ENCODE data around the gene DNAJB6.
"Not testable (repeated sequence)": the region's sequence is repeated elsewhere in the genome, so short reads cannot be mapped to it uniquely, and the experiment has no call there.

Gene DNAJB6

GRCh38 chr7:157445956-157446295 lies 109.1 kb downstream of the DNAJB6 start:
- Histone ChIP-seq H3K4me1 (ENCODE audit: insufficient read depth, low read length) (no peaks in the 10 kb centered on the region), H3K4me2 (ENCODE audit: insufficient read depth, low read length) (no peak overlapping the region), H3K79me2 (ENCODE audit: insufficient read depth, low read length) (no peaks in the 10 kb centered on the region), H2AFZ (ENCODE audit: low read depth, low read length) (no peak overlapping the region), H4K20me1 (ENCODE audit: insufficient read depth, low read length) (no peaks in the 10 kb centered on the region; the same call in none of the 2 replicates), H3K9ac (ENCODE audit: low read depth, low read length) (no peak overlapping the region), H3K9me3 (ENCODE audit: insufficient read depth, low read length, severe bottlenecking) (no peaks in the 10 kb centered on the region), H3K27me3 (ENCODE audit: insufficient read depth, low read length, poor library complexity) (no peaks in the 10 kb centered on the region), H3K27ac (ENCODE audit: low read length) (no peak overlapping the region), H3K4me3 (ENCODE audit: low read depth in 1 of 2, low read length in 2 of 2) (no peak overlapping the region), H3K36me3 (ENCODE audit: insufficient read depth, low read length) (no peaks in the 10 kb centered on the region)
- DNase-seq (no peak), ATAC-seq (ENCODE audit: insufficient read depth, low read depth) (no peak)
- TF ChIP-seq EZH2 (IDR thresholded peaks at IDR 0.05; ENCODE audit: borderline replicate concordance, low read depth, low read length, severe bottlenecking), result no peak
- TF ChIP-seq CTCF (IDR thresholded peaks at IDR 0.05; ENCODE audit: borderline replicate concordance, extremely low read depth, low read length, poor library complexity, severe bottlenecking), result no peak

DNA sequence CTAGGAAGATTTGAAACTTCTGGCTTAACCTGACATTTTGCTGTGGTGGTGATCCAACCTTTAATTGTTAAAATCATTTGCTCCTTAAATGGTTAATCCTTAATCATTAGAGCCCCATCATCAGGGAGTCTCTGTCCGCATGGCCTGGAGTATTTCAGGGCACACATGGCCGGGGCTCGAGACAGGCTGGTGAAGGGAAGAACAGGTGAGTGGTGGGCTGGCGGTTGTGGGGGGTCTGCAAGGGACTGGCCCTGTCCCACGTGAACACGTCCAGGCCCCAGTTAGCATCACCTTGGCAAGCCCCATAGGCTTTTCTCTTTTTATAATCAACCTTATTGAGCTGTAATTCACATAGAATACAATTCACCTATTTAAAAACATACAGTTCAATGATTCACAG lies 109.5 kb downstream of the DNAJB6 start:
- Histone ChIP-seq H3K79me2 (ENCODE audit: insufficient read depth, low read length) (no peaks in the 10 kb centered on the region), H4K20me1 (ENCODE audit: insufficient read depth, low read length) (no peaks in the 10 kb centered on the region; the same call in 1 of the 2 replicates), H3K36me3 (ENCODE audit: insufficient read depth, low read length) (no peaks in the 10 kb centered on the region), H3K4me2 (ENCODE audit: insufficient read depth, low read length) (no peak overlapping the region), H3K9ac (ENCODE audit: low read depth, low read length) (no peak overlapping the region), H3K27ac (ENCODE audit: low read length) (no peak overlapping the region), H2AFZ (ENCODE audit: low read depth, low read length) (no peak overlapping the region), H3K4me1 (ENCODE audit: insufficient read depth, low read length) (no peaks in the 10 kb centered on the region), H3K27me3 (ENCODE audit: insufficient read depth, low read length, poor library complexity) (no peaks in the 10 kb centered on the region), H3K4me3 (ENCODE audit: low read depth in 1 of 2, low read length in 2 of 2) (no peak overlapping the region), H3K9me3 (ENCODE audit: insufficient read depth, low read length, severe bottlenecking) (no peaks in the 10 kb centered on the region)
- no peak for TF ChIP-seq EZH2 (IDR thresholded peaks at IDR 0.05; ENCODE audit: borderline replicate concordance, low read depth, low read length, severe bottlenecking)
- no peak for TF ChIP-seq CTCF (IDR thresholded peaks at IDR 0.05; ENCODE audit: borderline replicate concordance, extremely low read depth, low read length, poor library complexity, severe bottlenecking)
- DNase-seq (no peak), ATAC-seq (ENCODE audit: insufficient read depth, low read depth) (no peak)

- not testable (repeated sequence) for H3K4me3 ChIP-seq (ENCODE audit: low read depth in 1 of 2, low read length in 2 of 2); H3K9me3 ChIP-seq (ENCODE audit: insufficient read depth, low read length, severe bottlenecking); H2AFZ ChIP-seq (ENCODE audit: low read depth, low read length); H3K79me2 ChIP-seq (ENCODE audit: insufficient read depth, low read length); H3K9ac ChIP-seq (ENCODE audit: low read depth, low read length); H3K27ac ChIP-seq (ENCODE audit: low read length); DNase-seq; H3K4me2 ChIP-seq (ENCODE audit: insufficient read depth, low read length); H4K20me1 ChIP-seq (ENCODE audit: insufficient read depth, low read length); H3K36me3 ChIP-seq (ENCODE audit: insufficient read depth, low read length); H3K27me3 ChIP-seq (ENCODE audit: insufficient read depth, low read length, poor library complexity); ATAC-seq (ENCODE audit: insufficient read depth, low read depth); H3K4me1 ChIP-seq (ENCODE audit: insufficient read depth, low read length)
These were observed 117.2 kb downstream of the DNAJB6 start for GRCh38 chr7:157454003-157454402.

DNA sequence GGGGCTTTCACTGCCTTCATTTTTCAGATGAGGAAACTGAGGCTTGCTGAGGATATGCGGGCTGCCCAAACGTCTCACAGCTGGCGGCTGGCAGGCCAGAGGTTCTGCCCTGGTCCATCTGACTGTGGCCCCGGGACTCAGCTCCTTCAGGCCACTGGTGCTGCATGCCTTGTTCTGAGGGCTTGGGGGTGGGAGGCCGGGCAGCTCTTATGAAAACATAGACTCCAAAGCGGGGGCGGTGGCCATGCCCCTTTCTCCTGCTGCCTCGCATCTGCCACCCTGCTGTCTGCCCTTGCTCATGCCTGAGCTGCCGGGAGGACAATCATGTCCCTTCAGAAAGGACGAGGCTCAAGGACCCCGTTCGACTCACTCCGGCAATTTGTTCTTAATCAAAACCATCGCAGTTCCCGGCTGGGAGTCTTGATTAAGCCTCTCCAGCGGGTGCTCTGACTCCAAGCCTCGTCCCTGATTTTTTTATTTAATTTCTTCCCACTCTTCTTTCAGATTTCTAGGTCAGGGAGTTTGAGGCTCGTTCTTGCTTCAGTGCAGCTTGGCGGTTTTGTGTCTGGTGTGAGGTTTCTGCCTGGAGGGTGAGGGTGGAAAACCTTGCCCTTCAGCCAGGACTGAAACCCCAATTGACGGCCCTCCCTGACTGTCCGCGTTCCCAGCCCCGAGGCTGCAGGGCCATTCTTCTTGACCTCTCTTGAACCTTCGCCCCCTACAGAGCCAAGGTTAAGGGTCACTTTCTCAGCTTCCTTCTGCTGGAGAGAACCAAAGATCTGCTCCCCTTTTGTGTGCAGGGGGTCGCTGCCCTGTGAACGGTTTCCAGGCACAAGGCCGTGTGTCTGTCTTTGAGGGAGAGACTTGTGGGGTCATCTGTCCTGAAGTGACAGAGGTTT lies 120.8 kb downstream of the DNAJB6 start:
- Histone ChIP-seq H2AFZ (ENCODE audit: low read depth, low read length) (no peak overlapping the region), H3K9ac (ENCODE audit: low read depth, low read length) (no peak overlapping the region), H4K20me1 (ENCODE audit: insufficient read depth, low read length) (no peaks in the 10 kb centered on the region), H3K9me3 (ENCODE audit: insufficient read depth, low read length, severe bottlenecking) (peaks cover 2% of the 10 kb centered on the region), H3K4me2 (ENCODE audit: insufficient read depth, low read length) (no peak overlapping the region), H3K27me3 (ENCODE audit: insufficient read depth, low read length, poor library complexity) (no peaks in the 10 kb centered on the region), H3K27ac (ENCODE audit: low read length) (no peak overlapping the region), H3K36me3 (ENCODE audit: insufficient read depth, low read length) (no peaks in the 10 kb centered on the region), H3K4me3 (ENCODE audit: low read depth in 1 of 2, low read length in 2 of 2) (no peak overlapping the region), H3K4me1 (ENCODE audit: insufficient read depth, low read length) (no peaks in the 10 kb centered on the region), H3K79me2 (ENCODE audit: insufficient read depth, low read length) (no peaks in the 10 kb centered on the region)
- ATAC-seq (ENCODE audit: insufficient read depth, low read depth) (no peak), DNase-seq (no peak)
- no peak for TF ChIP-seq EZH2 (IDR thresholded peaks at IDR 0.05; ENCODE audit: borderline replicate concordance, low read depth, low read length, severe bottlenecking)
- no peak for TF ChIP-seq CTCF (IDR thresholded peaks at IDR 0.05; ENCODE audit: borderline replicate concordance, extremely low read depth, low read length, poor library complexity, severe bottlenecking)
